Upper lobe of left lung (tissue), 6 donors: ENCODE results near the gene RSPH9. TPM values are rescaled to one million over a fixed set of nuclear protein-coding genes. Genes with fewer than 3 reads are reported as not detected.

Experiments used
- ATAC-seq, 2 donors: fragments of 200-7000 bp; cut with Tn5 transposase; one replicate each; pipeline ENCODE4 v1.9.1; 2022; ENCODE audit warnings: mild to moderate bottlenecking in 2 of 2, moderate library complexity in 2 of 2; ENCODE audit not compliant: low FRiP score in 2 of 2
- DNase-seq, 2 donors: peaks; one replicate each; pipeline ENCODE4 v3.0.0-alpha.2; 2019 to 2020
- H3K27ac ChIP-seq, 4 donors: fragments of 200-600 bp; sonication (generic); one replicate each; pipeline ENCODE4 v1.5.1; 2016 to 2019
- H3K27me3 ChIP-seq, 4 donors: fragments of 200-600 bp; sonication (generic); one replicate each; pipeline ENCODE4 v1.5.1; 2017 to 2019
- H3K36me3 ChIP-seq, 4 donors: fragments of 200-600 bp; sonication (generic); one replicate each; pipeline ENCODE4 v1.5.1; 2016 to 2019
- H3K4me1 ChIP-seq, 4 donors: fragments of 200-600 bp; sonication (generic); one replicate each; pipeline ENCODE4 v1.5.1; 2018 to 2019
- H3K4me3 ChIP-seq, 4 donors: fragments of 200-600 bp; sonication (generic); one replicate each; pipeline ENCODE4 v1.5.1; 2017 to 2019; ENCODE audit warnings: mild to moderate bottlenecking in 2 of 4, moderate library complexity in 1 of 4
- H3K9me3 ChIP-seq, 4 donors: fragments of 200-600 bp; sonication (generic); one replicate each; pipeline ENCODE4 v1.5.1; 2018 to 2019
- CTCF ChIP-seq, 6 experiments: fragments of 450-650 bp in 4 of 6; fragments of 200-600 bp in 2 of 6; sonication (generic) in 2 of 6; IDR thresholded peaks; one replicate each; pipeline ENCODE4 v1.5.1; 2016 to 2019; ENCODE audit warnings: antibody characterized with exemption in 6 of 6
- EP300 ChIP-seq, 4 donors: sonication (generic); formaldehyde crosslinking; IDR thresholded peaks; one replicate each; pipeline ENCODE4 v1.5.1; 2017; ENCODE audit warnings: antibody characterized with exemption in 4 of 4, control low read depth in 2 of 4
- POLR2AphosphoS5 ChIP-seq, 2 donors: sonication (generic); formaldehyde crosslinking; IDR thresholded peaks; one replicate each; pipeline ENCODE4 v1.5.1; 2017; ENCODE audit warnings: antibody characterized with exemption in 2 of 2
- WGBS, 2 donors: methylation state at CpG; one replicate each; pipeline ENCODE4 v1.1.5; 2017 to 2018; 5-methylcytosine and 5-hydroxymethylcytosine counted together
- total RNA-seq, 6 donors: library from RNA; depleted of rRNA in 4 of 6; stranded (reverse); fragments of >200 nt in 4 of 6; gene quantifications; one replicate each; pipeline versions ENCODE4 v1.1.0 to v1.2.1, GENCODE V29; 2016 to 2021
- donor health status: DM: no; HTN: no; CAD: no; lungs with moderate emphysema.
- donor health status: DM: no; HTN: yes; CAD: no; lungs with severe emphysema.

RSPH9 gene
- total RNA-seq, 6 donors from 2014 or later, result 0.20 to 4.2 (median 2.1) TPM

- ATAC-seq (no peak), DNase-seq (no peak)
- Histone ChIP-seq H3K36me3 (no peaks in the 10 kb centered on the region), H3K27ac (peak overlapping the region in 2 of 4 donors; percentile 2 to 70), H3K4me1 (peaks cover 15 to 31% (median 25%) of the 10 kb centered on the region in 4 donors), H3K4me3 (no peak overlapping the region), H3K27me3 (no peaks in the 10 kb centered on the region), H3K9me3 (no peaks in the 10 kb centered on the region)
- 90 to 99% methylated on average over 7 of the region's 7 CpGs for WGBS, 2 donors
- TF ChIP-seq CTCF (IDR thresholded peaks at IDR 0.05) (no peak), EP300 (IDR thresholded peaks at IDR 0.05) (no peak), POLR2AphosphoS5 (IDR thresholded peaks at IDR 0.05) (no peak)
These were observed 74.7 kb downstream of the RSPH9 start for GRCh38 chr6:43719511-43719910.

DNA sequence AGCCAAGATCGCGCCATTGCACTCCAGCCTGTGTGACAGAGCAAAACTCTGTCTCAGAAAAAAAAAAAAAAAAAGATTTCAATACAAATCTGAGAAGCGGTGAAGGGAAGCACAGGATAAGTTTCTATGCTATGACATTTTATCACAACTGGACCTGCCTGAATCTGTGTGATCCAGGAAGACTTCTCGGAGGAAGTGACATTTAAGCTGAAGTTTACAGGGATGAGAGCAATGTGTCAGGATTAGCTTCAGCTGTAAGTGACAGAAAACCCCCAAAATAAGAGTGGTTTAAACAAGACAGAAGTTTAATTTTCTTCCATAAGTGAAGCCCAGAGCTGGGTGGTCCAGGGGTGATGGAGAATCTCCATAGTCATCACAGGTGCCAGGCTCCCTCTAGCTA lies 76.2 kb downstream of the RSPH9 start:
- H3K9me3 ChIP-seq, result no peaks in the 10 kb centered on the region
- WGBS, 2 donors, result 77 to 94% methylated on average over 4 of the region's 4 CpGs

More for the DNA sequence above, 76.2 kb downstream of the RSPH9 start:
- H3K4me1 ChIP-seq, result peaks cover 26 to 37% (median 32%) of the 10 kb centered on the region in 4 donors
- no peaks in the 10 kb centered on the region for H3K27me3 ChIP-seq
- H3K27ac ChIP-seq, result no peak overlapping the region
- DNase-seq (no peak), ATAC-seq (no peak)
- no peak overlapping the region for H3K4me3 ChIP-seq
- H3K36me3 ChIP-seq, result no peaks in the 10 kb centered on the region
- TF ChIP-seq CTCF (IDR thresholded peaks at IDR 0.05), result no peak

Other genes with a start within 250 kb of the RSPH9 start
- 10 to 100 TPM; 18.8 to 75.4 (median 34.2) TPM for gene ABCC10, start 217.5 kb upstream of the RSPH9 start, total RNA-seq
- gene DLK2, start 189.5 kb upstream of the RSPH9 start, total RNA-seq, result 1 to 10 TPM in 2 of 6 donors, under 1 TPM in 2, not detected in 2; 0.34 to 2.4 (median 1.2) TPM
- gene TJAP1, start 167.5 kb upstream of the RSPH9 start, total RNA-seq, result 10 to 100 TPM; 22.2 to 57.6 (median 31.1) TPM
- 1 to 10 TPM in 5 of 6 donors, under 1 TPM in 1; 0.34 to 3.4 (median 2.5) TPM for gene LRRC73, start 134.7 kb upstream of the RSPH9 start, total RNA-seq
- 100 to 1,000 TPM; 103 to 170 (median 125) TPM for gene YIPF3, start 128.1 kb upstream of the RSPH9 start, total RNA-seq
- gene POLR1C, start 127.9 kb upstream of the RSPH9 start, total RNA-seq, result 10 to 100 TPM; 14.2 to 41.4 (median 24.5) TPM
- gene XPO5, start 69.0 kb upstream of the RSPH9 start, total RNA-seq, result 10 to 100 TPM; 17.9 to 48.2 (median 25.1) TPM
- gene POLH, start 68.9 kb upstream of the RSPH9 start, total RNA-seq, result 10 to 100 TPM in 5 of 6 donors, 1 to 10 TPM in 1; 9.1 to 27.5 (median 19.8) TPM
- gene GTPBP2, start 15.8 kb upstream of the RSPH9 start, total RNA-seq, result 100 to 1,000 TPM in 1 of 6 donors, 10 to 100 TPM in 5; 41.3 to 128 (median 78.1) TPM
- gene MAD2L1BP, start 9.2 kb upstream of the RSPH9 start, total RNA-seq, result 10 to 100 TPM; 16.8 to 66.4 (median 24.9) TPM
- gene MRPS18A, start 42.8 kb downstream of the RSPH9 start, total RNA-seq, result 10 to 100 TPM; 21.0 to 45.6 (median 33.4) TPM
- gene VEGFA, start 125.2 kb downstream of the RSPH9 start, total RNA-seq, result 100 to 1,000 TPM; 129 to 564 (median 261) TPM